Lung (tissue), 12 donors: Measurements from ENCODE around the gene HDAC4. TPM values are rescaled to one million over a fixed set of nuclear protein-coding genes. Genes with fewer than 3 reads are reported as not detected.

Experiments used
- ATAC-seq: fragments of 200-7000 bp; cut with Tn5 transposase; one replicate; pipeline ENCODE4 v1.9.1; 2020; ENCODE audit warnings: moderate number of reproducible peaks; ENCODE audit not compliant: insufficient read depth, low FRiP score
- DNase-seq, 3 donors: peaks; one replicate each; pipeline ENCODE4 v3.0.0-alpha.2; 2013 to 2017
- H3K27ac ChIP-seq, 2 donors: one replicate each; pipeline ENCODE4 v1.5.1; 2013; ENCODE audit warnings: mild to moderate bottlenecking in 2 of 2, moderate library complexity in 2 of 2, control low read depth in 1 of 2, inconsistent platforms in 1 of 2, low read depth in 1 of 2, low read length in 1 of 2
- H3K27me3 ChIP-seq, 3 donors: one replicate each; pipeline ENCODE4 v1.5.1; 2013; ENCODE audit warnings: low read length in 2 of 3; ENCODE audit not compliant: control insufficient read depth in 3 of 3, insufficient read depth in 3 of 3
- H3K36me3 ChIP-seq, 4 donors: one replicate each; pipeline ENCODE4 v1.5.1; 2013; ENCODE audit warnings: low read length in 4 of 4, mild to moderate bottlenecking in 1 of 4, moderate library complexity in 1 of 4; ENCODE audit not compliant: control insufficient read depth in 4 of 4, insufficient read depth in 4 of 4
- H3K4me1 ChIP-seq, 5 donors: one replicate each; pipeline ENCODE4 v1.5.1; 2013; ENCODE audit warnings: low read length in 5 of 5, mild to moderate bottlenecking in 2 of 5, moderate library complexity in 1 of 5; ENCODE audit not compliant: control insufficient read depth in 5 of 5, insufficient read depth in 5 of 5
- H3K4me3 ChIP-seq: one replicate; pipeline ENCODE4 v1.5.1; 2013; ENCODE audit warnings: mild to moderate bottlenecking, control low read depth, moderate library complexity
- H3K9ac ChIP-seq, 2 donors: one replicate each; pipeline ENCODE4 v1.5.1; 2013; ENCODE audit warnings: low read length in 2 of 2, control low read depth in 1 of 2; ENCODE audit not compliant: insufficient read depth in 1 of 2
- H3K9me3 ChIP-seq, 4 donors: one replicate each; pipeline ENCODE4 v1.5.1; 2013; ENCODE audit warnings: low read length in 3 of 4, mild to moderate bottlenecking in 1 of 4, moderate library complexity in 1 of 4; ENCODE audit not compliant: control insufficient read depth in 4 of 4, insufficient read depth in 3 of 4
- CTCF ChIP-seq: IDR thresholded peaks from 2 replicates; pipeline ENCODE4 v1.5.1; 2012; ENCODE audit warnings: mild to moderate bottlenecking; ENCODE audit errors: control extremely low read depth, extremely low read depth
- WGBS, 2 donors: extraction: QIAGEN DNeasy Blood & Tissue Kit; methylation state at CpG; one replicate each; pipeline ENCODE4 v1.1.7; 2013; 5-methylcytosine and 5-hydroxymethylcytosine counted together
- polyA plus RNA-seq, 2 donors: library from polyadenylated mRNA; stranded (reverse); fragments of 200-250 nt; gene quantifications; one replicate each; pipeline ENCODE4 v1.2.1, GENCODE V29; 2013
- total RNA-seq, 2 donors: library from RNA; depleted of rRNA in 1 of 2; stranded (reverse); fragments of >200 nt in 1 of 2; gene quantifications; one replicate each; pipeline ENCODE4 v1.2.1, GENCODE V29; 2014 to 2021
- donor health status: control.
- donor health status: control.
- donor health status: Bipolar disorder and iron deficiency.
- donor health status: healthy.
- donor health status: DM: yes; HTN: yes; CAD: no.

HDAC4 gene
- total and polyA plus RNA-seq, 4 donors = 6.9 to 47.7 (median 20.7) TPM

DNA sequence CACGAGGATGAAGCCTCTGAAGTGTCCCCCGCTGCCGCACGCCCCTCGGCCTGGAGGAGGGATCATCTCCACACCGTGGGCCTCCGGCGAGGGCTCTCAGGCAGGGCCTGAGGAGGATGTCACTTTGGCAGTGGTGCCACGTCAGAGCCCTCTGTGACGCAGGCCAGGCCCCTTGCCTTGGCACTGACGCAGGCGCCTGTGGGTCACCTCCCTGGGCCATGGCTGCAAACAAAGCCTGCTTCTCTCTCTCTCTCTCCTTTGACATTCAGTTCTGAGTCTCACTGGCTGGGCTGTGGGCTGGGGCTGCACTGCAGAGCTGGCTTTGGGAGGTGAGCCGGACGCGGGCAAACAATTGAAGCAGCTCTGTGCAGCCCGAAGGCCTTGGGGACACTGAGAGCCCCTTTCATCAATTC, 279.2 kb downstream of the HDAC4 start:
- Histone ChIP-seq H3K9ac (no peak overlapping the region), H3K9me3 (peaks cover 0 to 3% (median 0%) of the 10 kb centered on the region in 4 donors), H3K4me3 (no peak overlapping the region), H3K27ac (peak overlapping the region in 1 of 2 donors; percentile 62), H3K27me3 (no peaks in the 10 kb centered on the region), H3K36me3 (peaks cover 4 to 32% (median 12%) of the 10 kb centered on the region in 4 donors), H3K4me1 (peaks cover 0 to 20% (median 8%) of the 10 kb centered on the region in 5 donors)
- no peak for TF ChIP-seq CTCF
- WGBS, 2 donors = 77% methylated on average over 16 of the region's 16 CpGs
- DNase-seq = peak; percentile 61 to 77 (median 73)
- ATAC-seq = no peak

DNA sequence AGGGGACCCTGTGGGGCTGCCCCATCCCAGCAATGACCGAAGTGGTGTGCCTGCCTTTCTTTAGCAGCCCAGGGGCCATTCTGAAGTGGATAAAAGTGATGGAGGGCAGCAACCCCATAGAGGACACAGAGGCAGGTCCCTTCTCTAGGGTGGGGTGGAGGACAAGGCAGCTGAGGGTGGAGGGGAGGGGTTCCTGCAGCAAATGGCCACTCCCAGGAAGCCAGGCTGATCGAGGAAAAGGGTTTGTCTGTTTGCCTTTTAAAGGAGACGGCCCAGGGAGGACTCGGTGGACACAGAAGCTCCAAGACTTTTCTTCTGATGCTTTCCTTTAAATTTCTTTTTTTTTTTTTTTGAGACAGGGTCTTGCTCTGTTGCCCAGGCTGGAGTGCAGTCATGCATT, 280.2 kb downstream of the HDAC4 start:
- Histone ChIP-seq H3K4me3 (no peak overlapping the region), H3K36me3 (peaks cover 4 to 23% (median 8%) of the 10 kb centered on the region in 4 donors), H3K27me3 (no peaks in the 10 kb centered on the region), H3K4me1 (peaks cover 0 to 20% (median 8%) of the 10 kb centered on the region in 5 donors), H3K9ac (no peak overlapping the region), H3K27ac (no peak overlapping the region), H3K9me3 (peaks cover 0 to 3% (median 0%) of the 10 kb centered on the region in 4 donors)
- no peak for DNase-seq
- no peak for TF ChIP-seq CTCF
- WGBS, 2 donors = 44 to 56% methylated on average over 4 of the region's 4 CpGs
- ATAC-seq = no peak

- 91% methylated on average over 21 of the region's 21 CpGs for WGBS, 2 donors
- Histone ChIP-seq H3K27me3 (no peaks in the 10 kb centered on the region), H3K9ac (no peak overlapping the region), H3K4me3 (no peak overlapping the region), H3K27ac (no peak overlapping the region), H3K36me3 (peaks cover 0 to 11% (median 0%) of the 10 kb centered on the region in 4 donors), H3K4me1 (peaks cover 0 to 23% (median 11%) of the 10 kb centered on the region in 5 donors), H3K9me3 (no peaks in the 10 kb centered on the region)
- DNase-seq = no peak
- TF ChIP-seq CTCF = no peak
- ATAC-seq = no peak
Measured at GRCh38 chr2:239119346-239120126, 281.3 kb downstream of the HDAC4 start.
